ENCODE data around the gene DDAH1. TPM values are rescaled to one million over a fixed set of nuclear protein-coding genes. Genes with fewer than 3 reads are reported as not detected.
A peak's percentile ranks its signal among the peaks of the same experiment; 100 is the strongest.

The DDAH1 gene
- total RNA-seq, 2 donors from 2014 or later: 10.1 to 15.6 TPM

- intact Hi-C loops (cut with DNase I): no loop called here
- ATAC-seq (no peak), DNase-seq (no peak)
Observed at GRCh38 chr1:85449356-85449755, 15.6 kb downstream of the DDAH1 start.

- DNase-seq (no peak), ATAC-seq (peak in 1 of 2 donors; percentile 77)
- intact Hi-C loops (cut with DNase I): no loop called here
Observed at GRCh38 chr1:85448358-85448757, 16.6 kb downstream of the DDAH1 start.

GRCh38 chr1:85447006-85447943, 17.7 kb downstream of the DDAH1 start:
- ATAC-seq (no peak), DNase-seq (no peak)
- intact Hi-C loops (cut with DNase I): no loop called here

- intact Hi-C loops (cut with DNase I): no loop called here
- ATAC-seq: no peak
Observed at GRCh38 chr1:85445906-85446305, 19.1 kb downstream of the DDAH1 start.

GRCh38 chr1:85444381-85444780, 20.6 kb downstream of the DDAH1 start:
- intact Hi-C loops (cut with DNase I): no loop called here
- no peak for ATAC-seq
- no peak for DNase-seq

More at GRCh38 chr1:85445906-85446305, 19.1 kb downstream of the DDAH1 start:
- no peak for DNase-seq

- peak; percentile 27 to 75 for ATAC-seq
- intact Hi-C loops (cut with DNase I): no loop called here
- DNase-seq: no peak
Observed at GRCh38 chr1:85440612-85441011, 24.3 kb downstream of the DDAH1 start.

GRCh38 chr1:85438353-85438752, 26.6 kb downstream of the DDAH1 start:
- intact Hi-C loops (cut with DNase I): no loop called here
- DNase-seq (no peak), ATAC-seq (peak in 1 of 2 donors; percentile 38)

- ATAC-seq (no peak), DNase-seq (no peak)
- intact Hi-C loops (cut with DNase I): no loop called here
Observed at GRCh38 chr1:85437139-85437538, 27.8 kb downstream of the DDAH1 start.

- ATAC-seq: no peak
- intact Hi-C loops (cut with DNase I): no loop called here
- DNase-seq: no peak
Observed at GRCh38 chr1:85433096-85433495, 31.9 kb downstream of the DDAH1 start.

GRCh38 chr1:85428471-85429089, 36.4 kb downstream of the DDAH1 start:
- ATAC-seq (no peak), DNase-seq (no peak)
- intact Hi-C loops (cut with DNase I): no loop called here

GRCh38 chr1:85427849-85428248, 37.1 kb downstream of the DDAH1 start:
- no peak for ATAC-seq
- no peak for DNase-seq
- intact Hi-C loops (cut with DNase I): no loop called here

GRCh38 chr1:85427331-85427730, 37.6 kb downstream of the DDAH1 start:
- ATAC-seq (no peak), DNase-seq (no peak)
- intact Hi-C loops (cut with DNase I): no loop called here

GRCh38 chr1:85421179-85421578, 43.8 kb downstream of the DDAH1 start:
- ATAC-seq (no peak), DNase-seq (no peak)
- intact Hi-C loops (cut with DNase I): no loop called here

- no peak for ATAC-seq
- intact Hi-C loops (cut with DNase I): no loop called here
- no peak for DNase-seq
Observed at GRCh38 chr1:85420199-85420598, 44.8 kb downstream of the DDAH1 start.

GRCh38 chr1:85417876-85418275, 47.1 kb downstream of the DDAH1 start:
- ATAC-seq: no peak
- DNase-seq: no peak
- intact Hi-C loops (cut with DNase I): no loop called here

GRCh38 chr1:85417017-85417416, 47.9 kb downstream of the DDAH1 start:
- intact Hi-C loops (cut with DNase I): no loop called here
- DNase-seq (no peak), ATAC-seq (no peak)

GRCh38 chr1:85413169-85413568, 51.8 kb downstream of the DDAH1 start:
- intact Hi-C loops (cut with DNase I): no loop called here
- ATAC-seq: peak in 1 of 2 donors; percentile 51
- DNase-seq: no peak

GRCh38 chr1:85411567-85412305, 53.2 kb downstream of the DDAH1 start:
- no peak for DNase-seq
- intact Hi-C loops (cut with DNase I): no loop called here
- ATAC-seq: no peak

GRCh38 chr1:85409516-85409915, 55.4 kb downstream of the DDAH1 start:
- intact Hi-C loops (cut with DNase I): no loop called here
- DNase-seq (no peak), ATAC-seq (no peak)
